Measurements from ENCODE around the gene A3GALT2.

- no peak for TF ChIP-seq POLR2AphosphoS5 (IDR thresholded peaks at IDR 0.05)
- TF ChIP-seq CTCF (IDR thresholded peaks at IDR 0.05) = no peak
Observed at GRCh38 chr1:33272930-33273329, 48.0 kb downstream of the A3GALT2 start.

Measured in stomach (tissue), 4 donors.